ENCODE data around the gene GBE1. TPM values are rescaled to one million over a fixed set of nuclear protein-coding genes. Genes with fewer than 3 reads are reported as not detected.
"Not testable (repeated sequence)": the region's sequence is repeated elsewhere in the genome, so short reads cannot be mapped to it uniquely, and the experiment has no call there.

GBE1 gene
- total RNA-seq, 1 donor from 2014 or later: 10.9 TPM

DNA sequence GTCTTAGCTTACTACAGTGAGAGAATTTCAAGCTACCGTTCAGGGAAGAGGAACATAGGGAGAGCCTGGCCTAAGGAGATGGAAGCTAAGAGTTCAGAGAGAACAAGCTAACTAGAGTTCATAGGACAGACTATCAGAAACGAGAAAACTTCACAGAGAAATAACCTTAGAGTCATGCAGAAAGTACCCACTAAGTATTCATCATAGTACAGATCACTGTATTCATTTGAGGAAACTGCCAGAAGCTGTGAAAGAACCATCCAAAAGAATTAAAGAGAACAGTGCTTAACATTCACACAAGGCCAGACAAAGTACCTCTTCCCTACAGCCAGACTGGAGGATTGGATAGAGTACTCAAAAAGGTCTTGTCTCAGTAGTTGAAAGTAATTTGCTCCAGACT lies 15.2 kb upstream of the GBE1 start:
- Mint-ChIP-seq H3K4me1 (ENCODE audit: low read depth) (peaks cover 4% of the 10 kb centered on the region), H3K4me3 (ENCODE audit: low read depth) (no peak overlapping the region), H3K36me3 (ENCODE audit: insufficient read depth) (peaks cover 4% of the 10 kb centered on the region), H3K27me3 (no peaks in the 10 kb centered on the region), H3K9me3 (ENCODE audit: low read depth) (peaks cover 10% of the 10 kb centered on the region), H3K27ac (no peak overlapping the region)
- TF ChIP-seq CTCF (IDR thresholded peaks at IDR 0.05; ENCODE audit: unreplicated experiment): no peak
- DNase-seq (ENCODE audit: low spot score, unreplicated experiment): no peak

- Mint-ChIP-seq H3K9me3 (ENCODE audit: low read depth) (no peaks in the 10 kb centered on the region), H3K27me3 (no peaks in the 10 kb centered on the region), H3K4me1 (ENCODE audit: low read depth) (no peaks in the 10 kb centered on the region), H3K27ac (no peak overlapping the region), H3K36me3 (ENCODE audit: insufficient read depth) (no peaks in the 10 kb centered on the region), H3K4me3 (ENCODE audit: low read depth) (no peak overlapping the region)
- no peak for TF ChIP-seq CTCF (IDR thresholded peaks at IDR 0.05; ENCODE audit: unreplicated experiment)
- DNase-seq (ENCODE audit: low spot score, unreplicated experiment): no peak
Measured at GRCh38 chr3:81770710-81771109, 9.3 kb upstream of the GBE1 start.

GRCh38 chr3:81769299-81769698 lies 7.9 kb upstream of the GBE1 start:
- H3K27ac Mint-ChIP-seq: no peak overlapping the region
- no peaks in the 10 kb centered on the region for H3K36me3 Mint-ChIP-seq (ENCODE audit: insufficient read depth)
- no peaks in the 10 kb centered on the region for H3K27me3 Mint-ChIP-seq
- TF ChIP-seq CTCF (IDR thresholded peaks at IDR 0.05; ENCODE audit: unreplicated experiment): no peak
- no peak overlapping the region for H3K4me3 Mint-ChIP-seq (ENCODE audit: low read depth)
- H3K9me3 Mint-ChIP-seq (ENCODE audit: low read depth): no peaks in the 10 kb centered on the region
- DNase-seq (ENCODE audit: low spot score, unreplicated experiment): no peak
- H3K4me1 Mint-ChIP-seq (ENCODE audit: low read depth): no peaks in the 10 kb centered on the region

GRCh38 chr3:81767250-81767859 lies 5.9 kb upstream of the GBE1 start:
- H3K4me3 Mint-ChIP-seq (ENCODE audit: low read depth); H3K9me3 Mint-ChIP-seq (ENCODE audit: low read depth); H3K36me3 Mint-ChIP-seq (ENCODE audit: insufficient read depth); H3K27me3 Mint-ChIP-seq; H3K27ac Mint-ChIP-seq; DNase-seq (ENCODE audit: low spot score, unreplicated experiment); H3K4me1 Mint-ChIP-seq (ENCODE audit: low read depth): not testable (repeated sequence)

GRCh38 chr3:81765400-81765799 lies 4.0 kb upstream of the GBE1 start:
- no peak overlapping the region for H3K4me3 Mint-ChIP-seq (ENCODE audit: low read depth)
- DNase-seq (ENCODE audit: low spot score, unreplicated experiment): no peak
- H3K9me3 Mint-ChIP-seq (ENCODE audit: low read depth): no peaks in the 10 kb centered on the region
- TF ChIP-seq CTCF (IDR thresholded peaks at IDR 0.05; ENCODE audit: unreplicated experiment): no peak
- no peak overlapping the region for H3K27ac Mint-ChIP-seq
- H3K36me3 Mint-ChIP-seq (ENCODE audit: insufficient read depth): no peaks in the 10 kb centered on the region
- peaks cover 5% of the 10 kb centered on the region for H3K4me1 Mint-ChIP-seq (ENCODE audit: low read depth)
- no peaks in the 10 kb centered on the region for H3K27me3 Mint-ChIP-seq

- no peak overlapping the region for H3K4me3 Mint-ChIP-seq (ENCODE audit: low read depth)
- no peaks in the 10 kb centered on the region for H3K9me3 Mint-ChIP-seq (ENCODE audit: low read depth)
- peaks cover 6% of the 10 kb centered on the region for H3K4me1 Mint-ChIP-seq (ENCODE audit: low read depth)
- DNase-seq (ENCODE audit: low spot score, unreplicated experiment): no peak
- H3K27ac Mint-ChIP-seq: no peak overlapping the region
- H3K36me3 Mint-ChIP-seq (ENCODE audit: insufficient read depth): no peaks in the 10 kb centered on the region
- no peaks in the 10 kb centered on the region for H3K27me3 Mint-ChIP-seq
- TF ChIP-seq CTCF (IDR thresholded peaks at IDR 0.05; ENCODE audit: unreplicated experiment): no peak
Measured at GRCh38 chr3:81764665-81765064, 3.2 kb upstream of the GBE1 start.
